ENCODE data around the gene TBC1D1. TPM values are rescaled to one million over a fixed set of nuclear protein-coding genes. Genes with fewer than 3 reads are reported as not detected.
A peak's percentile ranks its signal among the peaks of the same experiment; 100 is the strongest.

The TBC1D1 gene
- total RNA-seq, 1 donor from 2014 or later: 54.5 TPM

DNA sequence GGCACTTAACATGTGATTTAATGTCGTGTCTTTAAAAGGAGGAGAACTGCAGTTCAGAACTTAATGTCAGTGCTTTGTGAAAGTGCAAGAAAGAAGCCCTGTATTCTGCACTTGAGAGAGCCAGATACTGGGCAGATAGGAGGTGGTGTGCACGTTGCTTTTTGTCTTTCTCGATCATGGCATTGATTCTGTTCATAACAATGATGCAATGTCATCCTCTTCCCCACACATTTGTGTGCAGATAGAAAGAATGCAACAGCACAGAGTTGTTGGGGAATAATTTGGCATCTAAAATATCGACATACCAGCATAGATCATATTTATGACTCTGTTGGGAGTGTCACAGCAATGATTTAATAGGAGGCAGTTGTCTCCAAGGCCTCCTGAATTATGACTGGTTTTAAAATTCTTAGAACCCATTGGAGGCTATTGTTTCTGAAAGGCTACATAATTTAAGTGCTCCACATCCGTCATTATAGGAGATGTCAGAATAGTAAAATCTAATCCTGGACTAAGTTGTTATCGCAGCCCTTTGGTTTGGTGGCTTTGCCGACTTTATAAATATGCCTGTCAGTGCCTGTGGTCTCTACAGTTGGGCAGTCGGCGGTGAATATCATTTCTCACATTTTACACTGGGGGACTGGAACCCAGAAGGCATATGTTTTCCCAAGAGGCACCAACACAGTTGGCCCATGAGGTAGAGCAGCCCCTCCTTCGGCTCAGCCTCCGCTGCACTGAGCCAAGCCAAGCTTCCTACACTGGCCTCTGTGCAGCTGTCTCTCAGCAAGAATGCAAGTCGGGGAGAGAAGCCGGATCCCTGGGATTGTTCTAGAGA is 194.2 kb downstream of the TBC1D1 start:
- peaks cover 19% of the 10 kb centered on the region for H3K4me1 ChIP-seq (ENCODE audit: insufficient read depth, low read length)
- H3K9me3 ChIP-seq (ENCODE audit: insufficient read depth, low read depth, low read length): no peaks in the 10 kb centered on the region
- Mint-ChIP-seq H3K4me3 (ENCODE audit: unreplicated experiment) (no peak overlapping the region), H3K36me3 (ENCODE audit: low read depth, unreplicated experiment) (peaks cover 11% of the 10 kb centered on the region), H3K9me3 (ENCODE audit: unreplicated experiment) (no peaks in the 10 kb centered on the region), H3K4me1 (ENCODE audit: low read depth, unreplicated experiment) (peaks cover 17% of the 10 kb centered on the region), H3K27me3 (ENCODE audit: low read depth, unreplicated experiment) (no peaks in the 10 kb centered on the region), H3K27ac (ENCODE audit: unreplicated experiment) (no peak overlapping the region)
- TF ChIP-seq, protein P1, sequence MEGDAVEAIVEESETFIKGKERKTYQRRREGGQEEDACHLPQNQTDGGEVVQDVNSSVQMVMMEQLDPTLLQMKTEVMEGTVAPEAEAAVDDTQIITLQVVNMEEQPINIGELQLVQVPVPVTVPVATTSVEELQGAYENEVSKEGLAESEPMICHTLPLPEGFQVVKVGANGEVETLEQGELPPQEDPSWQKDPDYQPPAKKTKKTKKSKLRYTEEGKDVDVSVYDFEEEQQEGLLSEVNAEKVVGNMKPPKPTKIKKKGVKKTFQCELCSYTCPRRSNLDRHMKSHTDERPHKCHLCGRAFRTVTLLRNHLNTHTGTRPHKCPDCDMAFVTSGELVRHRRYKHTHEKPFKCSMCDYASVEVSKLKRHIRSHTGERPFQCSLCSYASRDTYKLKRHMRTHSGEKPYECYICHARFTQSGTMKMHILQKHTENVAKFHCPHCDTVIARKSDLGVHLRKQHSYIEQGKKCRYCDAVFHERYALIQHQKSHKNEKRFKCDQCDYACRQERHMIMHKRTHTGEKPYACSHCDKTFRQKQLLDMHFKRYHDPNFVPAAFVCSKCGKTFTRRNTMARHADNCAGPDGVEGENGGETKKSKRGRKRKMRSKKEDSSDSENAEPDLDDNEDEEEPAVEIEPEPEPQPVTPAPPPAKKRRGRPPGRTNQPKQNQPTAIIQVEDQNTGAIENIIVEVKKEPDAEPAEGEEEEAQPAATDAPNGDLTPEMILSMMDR (IDR thresholded peaks at IDR 0.05; ENCODE audit: insufficient read depth, low read depth, low read length): no peak
- no peak for TF ChIP-seq EZH2 (IDR thresholded peaks at IDR 0.05; ENCODE audit: insufficient read depth, low read length)
- DNase-seq (ENCODE audit: low read depth) (no peak), FAIRE-seq (peak; percentile 70)
- H3K36me3 ChIP-seq (ENCODE audit: insufficient read depth, low read length): peaks cover 7% of the 10 kb centered on the region
- no peaks in the 10 kb centered on the region for H3K79me2 ChIP-seq (ENCODE audit: insufficient read depth, low read length)
- no peak overlapping the region for H2AFZ ChIP-seq (ENCODE audit: low read depth, low read length)
- H4K20me1 ChIP-seq (ENCODE audit: insufficient read depth, low read length): no peaks in the 10 kb centered on the region
- no peak overlapping the region for H3K27ac ChIP-seq (ENCODE audit: low read depth, low read length)
- H3K9ac ChIP-seq (ENCODE audit: low read length): no peak overlapping the region
- H3K4me3 ChIP-seq (ENCODE audit: insufficient read depth, low read depth, low read length): no peak overlapping the region
- no peaks in the 10 kb centered on the region for H3K27me3 ChIP-seq (ENCODE audit: insufficient read depth, low read length)
- H3K4me2 ChIP-seq (ENCODE audit: low read length): no peak overlapping the region

DNA sequence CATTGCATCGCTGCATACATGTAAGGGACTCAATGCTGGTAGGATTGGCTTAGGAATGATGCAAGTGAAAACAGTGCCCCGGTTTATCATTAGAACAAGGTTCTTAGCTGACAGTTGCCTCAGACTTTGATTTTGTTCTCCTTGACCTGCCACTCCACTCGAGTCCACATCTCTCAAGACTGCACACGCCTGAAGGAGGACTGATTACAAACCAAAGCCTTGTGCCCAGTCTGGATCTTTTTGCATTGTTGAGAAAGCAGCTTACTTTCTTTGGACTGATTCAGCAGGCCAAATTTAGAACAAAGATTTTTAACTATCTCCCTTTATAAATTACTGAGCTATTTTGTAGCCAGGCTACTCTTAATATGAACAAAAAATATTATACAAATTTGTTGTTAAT is 194.9 kb downstream of the TBC1D1 start:
- H3K9ac ChIP-seq (ENCODE audit: low read length): no peak overlapping the region
- no peak overlapping the region for H3K4me3 Mint-ChIP-seq (ENCODE audit: unreplicated experiment)
- H3K27ac Mint-ChIP-seq (ENCODE audit: unreplicated experiment): no peak overlapping the region

More for the DNA sequence above, 194.9 kb downstream of the TBC1D1 start:
- DNase-seq (ENCODE audit: low read depth): no peak
- Histone ChIP-seq H3K79me2 (ENCODE audit: insufficient read depth, low read length) (no peaks in the 10 kb centered on the region), H3K27me3 (ENCODE audit: insufficient read depth, low read length) (no peaks in the 10 kb centered on the region), H2AFZ (ENCODE audit: low read depth, low read length) (no peak overlapping the region), H3K9me3 (ENCODE audit: insufficient read depth, low read depth, low read length) (no peaks in the 10 kb centered on the region), H3K36me3 (ENCODE audit: insufficient read depth, low read length) (peaks cover 7% of the 10 kb centered on the region), H4K20me1 (ENCODE audit: insufficient read depth, low read length) (no peaks in the 10 kb centered on the region), H3K27ac (ENCODE audit: low read depth, low read length) (no peak overlapping the region), H3K4me2 (ENCODE audit: low read length) (no peak overlapping the region), H3K4me1 (ENCODE audit: insufficient read depth, low read length) (peaks cover 19% of the 10 kb centered on the region), H3K4me3 (ENCODE audit: insufficient read depth, low read depth, low read length) (no peak overlapping the region)
- H3K9me3 Mint-ChIP-seq (ENCODE audit: unreplicated experiment): no peaks in the 10 kb centered on the region
- peaks cover 9% of the 10 kb centered on the region for H3K36me3 Mint-ChIP-seq (ENCODE audit: low read depth, unreplicated experiment)
- no peak for FAIRE-seq
- H3K4me1 Mint-ChIP-seq (ENCODE audit: low read depth, unreplicated experiment): peaks cover 17% of the 10 kb centered on the region
- H3K27me3 Mint-ChIP-seq (ENCODE audit: low read depth, unreplicated experiment): no peaks in the 10 kb centered on the region
- no peak for TF ChIP-seq EZH2 (IDR thresholded peaks at IDR 0.05; ENCODE audit: insufficient read depth, low read length)
- TF ChIP-seq, protein P1 (IDR thresholded peaks at IDR 0.05; ENCODE audit: insufficient read depth, low read depth, low read length): no peak

All from astrocyte (in vitro differentiated cells and primary cell).